Erythroblast (primary cell): ENCODE measurements around the gene ACSM6.

Source experiments
- GATA1 ChIP-seq: IDR thresholded peaks from 2 replicates; pipeline ENCODE4 v1.6.1; 2011; ENCODE audit warnings: low read depth, mild to moderate bottlenecking, control low read depth, low read length, moderate library complexity
- POLR2A ChIP-seq: IDR thresholded peaks from 2 replicates; pipeline ENCODE4 v1.6.1; 2011; ENCODE audit warnings: mild to moderate bottlenecking, low read length

- no peak for TF ChIP-seq POLR2A
- no peak for TF ChIP-seq GATA1
These were observed 83.1 kb downstream of the ACSM6 start for GRCh38 chr10:95277201-95277570.
